Thymus (tissue), 11 donors: ENCODE measurements around the gene LEMD1. TPM values are rescaled to one million over a fixed set of nuclear protein-coding genes. Genes with fewer than 3 reads are reported as not detected.
"Not testable (repeated sequence)": the region's sequence is repeated elsewhere in the genome, so short reads cannot be mapped to it uniquely, and the experiment has no call there.

Experiments used
- DNase-seq, 9 donors: peaks; one replicate each; pipeline ENCODE4 v3.0.0-alpha.2; 2013; ENCODE audit warnings: low spot score in 9 of 9, low read depth in 6 of 9, missing footprints in 1 of 9
- H3K27ac ChIP-seq, 2 donors: one replicate each; pipeline ENCODE4 v1.5.1; 2013; ENCODE audit warnings: control low read depth in 1 of 2, low read depth in 1 of 2, low read length in 1 of 2, mild to moderate bottlenecking in 1 of 2, moderate library complexity in 1 of 2
- H3K27me3 ChIP-seq, 2 donors: one replicate each; pipeline ENCODE4 v1.5.1; 2013; ENCODE audit warnings: low read length in 1 of 2; ENCODE audit not compliant: control insufficient read depth in 2 of 2, insufficient read depth in 1 of 2
- H3K36me3 ChIP-seq, 2 donors: one replicate each; pipeline ENCODE4 v1.5.1; 2013; ENCODE audit warnings: low read length in 1 of 2, mild to moderate bottlenecking in 1 of 2, moderate library complexity in 1 of 2; ENCODE audit not compliant: control insufficient read depth in 2 of 2, insufficient read depth in 2 of 2
- H3K4me1 ChIP-seq, 2 donors: one replicate each; pipeline ENCODE4 v1.5.1; 2013; ENCODE audit warnings: low read length in 2 of 2; ENCODE audit not compliant: control insufficient read depth in 2 of 2, insufficient read depth in 2 of 2
- H3K4me3 ChIP-seq, 2 donors: one replicate each; pipeline ENCODE4 v1.5.1; 2013; ENCODE audit warnings: low read length in 2 of 2, control low read depth in 1 of 2, mild to moderate bottlenecking in 1 of 2
- H3K9me3 ChIP-seq, 2 donors: one replicate each; pipeline ENCODE4 v1.5.1; 2013; ENCODE audit warnings: low read length in 1 of 2, mild to moderate bottlenecking in 1 of 2; ENCODE audit not compliant: control insufficient read depth in 2 of 2, insufficient read depth in 1 of 2
- WGBS: extraction: QIAGEN DNeasy Blood & Tissue Kit; methylation state at CpG from one replicate; pipeline ENCODE4 v1.1.7; 2013; 5-methylcytosine and 5-hydroxymethylcytosine counted together
- polyA plus RNA-seq: library from polyadenylated mRNA; stranded (reverse); fragments of 200-250 nt; gene quantifications from one replicate; pipeline ENCODE4 v1.2.3, GENCODE V29; 2013
- total RNA-seq: library from RNA; stranded (reverse); fragments of 120-200 nt; gene quantifications from one replicate; pipeline ENCODE4 v1.2.4, GENCODE V29; 2013
- donor health status: healthy.

Gene LEMD1
- total and polyA plus RNA-seq, 2 donors: 0.24 to 0.66 TPM

DNA sequence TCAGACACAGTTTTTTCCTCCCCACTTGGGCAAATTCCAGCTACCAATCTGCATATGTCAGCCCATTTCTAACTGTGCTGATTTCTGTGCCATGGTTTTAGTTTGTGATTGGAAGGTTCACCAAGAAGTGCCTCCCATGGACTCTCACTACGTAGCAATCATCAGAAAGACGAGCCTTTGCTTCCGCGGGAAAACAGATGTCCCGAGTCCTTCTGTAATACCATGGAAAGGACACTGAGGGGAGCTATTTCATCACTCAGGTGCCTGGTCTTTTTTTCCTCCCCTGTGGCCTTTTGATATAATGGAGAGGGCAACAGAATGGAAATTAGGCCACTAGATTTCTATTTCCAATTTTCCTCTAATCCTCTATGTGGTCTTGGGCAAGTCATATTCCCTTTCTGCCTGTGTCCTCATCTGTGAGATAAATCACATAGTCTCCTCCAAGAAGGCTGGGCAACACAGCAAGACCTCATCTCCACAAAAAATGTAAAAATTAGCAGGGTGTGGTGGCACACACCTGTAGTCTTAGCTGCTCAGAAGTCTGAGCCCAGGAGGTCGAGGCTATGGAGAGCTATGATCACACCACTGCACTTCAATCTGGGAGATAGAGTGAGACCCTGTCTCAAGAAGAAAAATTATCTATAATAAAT, 24.8 kb downstream of the LEMD1 start:
- Histone ChIP-seq H3K9me3 (no peaks in the 10 kb centered on the region), H3K4me1 (no peaks in the 10 kb centered on the region), H3K27ac (no peak overlapping the region), H3K36me3 (no peaks in the 10 kb centered on the region), H3K27me3 (peaks cover 0 to 13% of the 10 kb centered on the region in 2 donors), H3K4me3 (no peak overlapping the region)
- 6% methylated on average over 6 of the region's 6 CpGs for WGBS
- DNase-seq: peak in 1 of 9 donors; percentile 7

GRCh38 chr1:205395616-205396015, 26.2 kb downstream of the LEMD1 start:
- no peaks in the 10 kb centered on the region for H3K4me1 ChIP-seq
- H3K27ac ChIP-seq: no peak overlapping the region
- 82% methylated on average over 3 of the region's 3 CpGs for WGBS
- no peaks in the 10 kb centered on the region for H3K36me3 ChIP-seq
- no peak for DNase-seq
- no peak overlapping the region for H3K4me3 ChIP-seq
- no peaks in the 10 kb centered on the region for H3K9me3 ChIP-seq
- H3K27me3 ChIP-seq: peaks cover 0 to 17% of the 10 kb centered on the region in 2 donors

- no peaks in the 10 kb centered on the region for H3K9me3 ChIP-seq
- no peak for DNase-seq
- WGBS: 90% methylated on average over 1 of the region's 1 CpG
- H3K36me3 ChIP-seq: no peaks in the 10 kb centered on the region
- no peak overlapping the region for H3K4me3 ChIP-seq
- no peaks in the 10 kb centered on the region for H3K4me1 ChIP-seq
- peaks cover 0 to 13% of the 10 kb centered on the region in 2 donors for H3K27me3 ChIP-seq
- no peak overlapping the region for H3K27ac ChIP-seq
Observed at GRCh38 chr1:205392650-205393049, 29.2 kb downstream of the LEMD1 start.

DNA sequence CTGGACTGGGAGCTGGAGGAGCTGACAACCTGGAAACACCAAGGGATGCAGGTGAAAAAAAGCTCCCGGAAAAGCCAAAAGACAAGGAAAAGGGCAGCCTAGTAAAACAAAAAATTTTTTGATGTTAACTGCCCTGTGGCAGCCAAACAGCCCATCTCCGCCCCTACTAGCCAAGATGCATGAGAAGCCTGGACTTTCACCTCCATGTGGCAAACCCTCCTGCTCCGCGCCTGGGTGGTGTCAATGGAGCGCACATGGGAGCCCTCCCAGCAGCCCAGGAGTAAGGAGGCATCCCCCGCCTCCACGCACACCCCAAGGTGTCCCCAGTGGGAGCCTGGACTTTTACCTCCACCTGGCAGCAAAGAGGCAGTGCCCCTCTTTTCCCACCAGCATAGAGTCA, 30.5 kb downstream of the LEMD1 start:
- Histone ChIP-seq H3K4me1 (no peaks in the 10 kb centered on the region), H3K9me3 (no peaks in the 10 kb centered on the region), H3K4me3 (no peak overlapping the region), H3K27ac (no peak overlapping the region), H3K27me3 (peaks cover 0 to 7% of the 10 kb centered on the region in 2 donors), H3K36me3 (no peaks in the 10 kb centered on the region)
- DNase-seq: no peak
- 93% methylated on average over 7 of the region's 7 CpGs for WGBS

DNA sequence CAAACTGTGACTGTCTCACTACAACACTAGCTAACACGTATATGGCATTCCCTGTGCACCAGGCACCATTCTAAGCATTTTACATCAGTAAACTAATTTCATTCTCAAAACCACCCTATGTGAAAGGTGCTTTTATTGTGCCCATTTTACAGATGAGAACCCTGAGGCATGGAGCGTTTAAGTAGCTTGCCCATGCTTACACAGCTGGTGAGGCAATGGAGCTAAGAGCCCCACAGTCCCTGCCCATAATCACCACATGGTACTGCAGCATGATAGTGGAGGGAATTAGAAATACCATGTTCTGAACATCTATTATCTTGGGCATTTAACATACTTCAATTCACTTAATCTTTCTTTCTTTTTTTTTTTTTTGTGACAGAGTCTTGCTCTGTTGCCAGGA, 34.0 kb downstream of the LEMD1 start:
- H3K27ac ChIP-seq: no peak overlapping the region
- no peaks in the 10 kb centered on the region for H3K36me3 ChIP-seq
- no peak overlapping the region for H3K4me3 ChIP-seq
- WGBS: 94% methylated on average over 2 of the region's 2 CpGs
- no peaks in the 10 kb centered on the region for H3K9me3 ChIP-seq
- H3K27me3 ChIP-seq: peaks cover 0 to 3% of the 10 kb centered on the region in 2 donors
- DNase-seq: no peak
- H3K4me1 ChIP-seq: no peaks in the 10 kb centered on the region

GRCh38 chr1:205382990-205383389, 38.9 kb downstream of the LEMD1 start:
- H3K27ac ChIP-seq, H3K4me1 ChIP-seq, H3K9me3 ChIP-seq, DNase-seq, H3K36me3 ChIP-seq, H3K4me3 ChIP-seq: not testable (repeated sequence)
- 93% methylated on average over 3 of the region's 3 CpGs for WGBS
- H3K27me3 ChIP-seq: peaks cover 0 to 10% of the 10 kb centered on the region in 2 donors

DNA sequence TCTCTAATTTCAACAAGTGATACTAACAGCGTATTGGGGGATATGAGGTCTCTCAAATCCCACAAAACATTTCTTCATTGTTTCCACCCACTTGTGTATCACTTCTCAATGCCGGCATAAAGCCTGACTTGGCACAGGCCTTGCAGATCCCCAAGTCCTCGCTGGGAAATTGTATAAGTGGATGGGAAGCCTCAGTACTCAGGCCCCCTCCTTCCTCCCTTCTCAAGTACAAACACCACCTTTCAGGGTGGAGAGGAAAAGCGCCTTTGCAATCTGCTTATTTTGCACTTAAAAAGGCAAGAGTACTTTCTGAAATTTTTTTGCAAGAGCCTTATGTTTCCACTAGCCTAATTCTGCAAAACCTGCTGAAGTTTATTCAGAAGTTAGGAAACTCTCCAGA, 39.3 kb downstream of the LEMD1 start:
- Histone ChIP-seq H3K27ac (no peak overlapping the region), H3K27me3 (peaks cover 0 to 15% of the 10 kb centered on the region in 2 donors), H3K4me1 (no peaks in the 10 kb centered on the region), H3K36me3 (no peaks in the 10 kb centered on the region), H3K4me3 (no peak overlapping the region), H3K9me3 (no peaks in the 10 kb centered on the region)
- 93% methylated on average over 4 of the region's 4 CpGs for WGBS
- no peak for DNase-seq

DNA sequence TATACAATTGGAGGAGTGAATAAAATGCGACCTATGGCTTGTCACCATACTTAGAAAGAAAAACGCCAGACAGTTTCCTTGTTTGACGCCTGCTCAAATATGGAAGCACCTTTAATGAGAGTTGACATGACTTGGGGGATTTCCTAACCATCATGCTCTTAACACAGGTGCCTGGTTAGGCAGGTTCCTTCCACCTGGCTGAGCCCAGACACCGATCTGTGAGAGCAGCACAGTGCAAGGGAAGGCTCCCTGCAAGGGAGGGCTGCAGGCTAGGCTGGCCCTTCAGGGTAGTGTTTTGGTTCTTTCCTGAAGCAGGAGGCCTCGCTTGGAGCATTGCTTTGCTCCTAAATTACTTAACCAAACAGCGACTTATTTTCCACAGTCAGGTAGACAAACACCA, 40.6 kb downstream of the LEMD1 start:
- Histone ChIP-seq H3K36me3 (no peaks in the 10 kb centered on the region), H3K27ac (no peak overlapping the region), H3K9me3 (no peaks in the 10 kb centered on the region), H3K4me1 (no peaks in the 10 kb centered on the region), H3K4me3 (no peak overlapping the region), H3K27me3 (peaks cover 0 to 18% of the 10 kb centered on the region in 2 donors)
- WGBS: 94% methylated on average over 6 of the region's 6 CpGs
- DNase-seq: no peak

DNA sequence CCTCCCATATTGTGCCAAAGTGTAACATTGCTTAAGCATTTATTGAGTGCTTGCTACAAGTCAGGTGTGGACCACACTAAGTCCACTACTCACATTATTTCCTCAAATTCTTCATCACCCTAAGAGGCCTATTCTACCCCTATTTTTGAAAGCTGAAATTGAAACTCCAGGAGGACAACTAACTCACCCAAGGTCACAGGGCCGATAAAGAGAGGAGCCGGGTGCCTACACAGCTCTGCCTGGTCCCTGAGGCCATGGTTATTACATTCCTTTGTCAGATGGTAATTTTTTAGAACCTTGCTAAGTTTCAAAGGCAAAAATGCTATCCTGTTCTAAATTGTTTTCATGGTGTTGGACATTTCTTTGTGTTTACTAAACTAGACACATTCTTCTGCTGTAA, 41.0 kb downstream of the LEMD1 start:
- Histone ChIP-seq H3K4me1 (no peaks in the 10 kb centered on the region), H3K9me3 (no peaks in the 10 kb centered on the region), H3K27me3 (peaks cover 0 to 22% of the 10 kb centered on the region in 2 donors), H3K27ac (no peak overlapping the region), H3K4me3 (no peak overlapping the region), H3K36me3 (no peaks in the 10 kb centered on the region)
- 49% methylated on average over 2 of the region's 2 CpGs for WGBS
- no peak for DNase-seq
